GM12864 (cell line): ENCODE data around the gene MAPK13.
A peak's percentile ranks its signal among the peaks of the same experiment; 100 is the strongest.

Source experiments
- DNase-seq: peaks from one replicate; pipeline ENCODE4 v3.0.0-alpha.2; 2011; ENCODE audit warnings: low read depth
- H3K4me3 ChIP-seq: 2 replicates; pipeline ENCODE4 v1.5.1; 2011; ENCODE audit warnings: mild to moderate bottlenecking, low read depth, low read length, control low read depth
- TF ChIP-seq, protein P1 (sequence below): IDR thresholded peaks from 2 replicates; pipeline ENCODE4 v1.5.1; 2011; ENCODE audit warnings: low read depth, mild to moderate bottlenecking, moderate library complexity, low read length, control low read depth, inconsistent platforms; ENCODE audit errors: missing control alignments

The MAPK13 gene

DNA sequence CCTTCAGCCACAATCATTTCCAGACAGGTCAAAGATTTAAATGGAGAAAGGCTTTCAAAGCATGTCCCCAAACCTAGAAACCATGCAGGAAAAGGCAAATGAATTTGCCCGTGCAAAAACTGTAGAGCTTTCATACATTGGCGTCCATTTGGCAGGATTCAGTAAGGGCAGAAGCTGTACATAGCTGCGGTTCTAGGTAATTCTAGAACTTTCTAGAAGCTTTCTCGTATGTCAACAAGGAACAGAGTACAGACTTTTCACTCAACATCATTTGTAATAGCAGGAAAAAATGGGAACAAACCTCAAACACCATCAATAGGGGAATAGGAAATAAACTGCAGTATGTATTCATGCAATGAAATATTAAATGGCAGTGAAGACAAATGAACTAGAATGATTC lies 11.1 kb upstream of the MAPK13 start:
- TF ChIP-seq, protein P1, sequence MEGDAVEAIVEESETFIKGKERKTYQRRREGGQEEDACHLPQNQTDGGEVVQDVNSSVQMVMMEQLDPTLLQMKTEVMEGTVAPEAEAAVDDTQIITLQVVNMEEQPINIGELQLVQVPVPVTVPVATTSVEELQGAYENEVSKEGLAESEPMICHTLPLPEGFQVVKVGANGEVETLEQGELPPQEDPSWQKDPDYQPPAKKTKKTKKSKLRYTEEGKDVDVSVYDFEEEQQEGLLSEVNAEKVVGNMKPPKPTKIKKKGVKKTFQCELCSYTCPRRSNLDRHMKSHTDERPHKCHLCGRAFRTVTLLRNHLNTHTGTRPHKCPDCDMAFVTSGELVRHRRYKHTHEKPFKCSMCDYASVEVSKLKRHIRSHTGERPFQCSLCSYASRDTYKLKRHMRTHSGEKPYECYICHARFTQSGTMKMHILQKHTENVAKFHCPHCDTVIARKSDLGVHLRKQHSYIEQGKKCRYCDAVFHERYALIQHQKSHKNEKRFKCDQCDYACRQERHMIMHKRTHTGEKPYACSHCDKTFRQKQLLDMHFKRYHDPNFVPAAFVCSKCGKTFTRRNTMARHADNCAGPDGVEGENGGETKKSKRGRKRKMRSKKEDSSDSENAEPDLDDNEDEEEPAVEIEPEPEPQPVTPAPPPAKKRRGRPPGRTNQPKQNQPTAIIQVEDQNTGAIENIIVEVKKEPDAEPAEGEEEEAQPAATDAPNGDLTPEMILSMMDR: no peak
- no peak overlapping the region for H3K4me3 ChIP-seq
- DNase-seq: no peak

- H3K4me3 ChIP-seq: no peak overlapping the region
- TF ChIP-seq, protein P1: no peak
- no peak for DNase-seq
Measured at GRCh38 chr6:36120018-36120417, 10.3 kb upstream of the MAPK13 start.

DNA sequence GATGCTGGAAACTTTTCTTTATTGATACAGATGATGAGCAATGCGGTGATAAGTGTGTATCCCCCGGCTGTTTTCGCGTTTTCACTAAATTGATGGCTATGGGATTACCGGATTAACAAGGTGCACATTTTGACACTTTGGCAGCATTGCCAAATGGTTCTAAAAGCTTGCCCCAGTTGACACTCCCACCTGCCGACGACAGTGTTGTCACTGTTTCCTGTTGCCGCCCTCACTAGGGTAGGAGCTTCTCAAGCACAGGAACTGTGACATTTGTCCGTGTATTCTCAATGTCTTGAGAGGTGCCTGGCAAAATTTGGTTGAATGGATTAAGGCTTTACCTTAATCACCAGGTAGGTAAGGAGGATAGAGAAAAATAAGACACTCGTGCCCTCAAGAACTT lies 9.8 kb upstream of the MAPK13 start:
- H3K4me3 ChIP-seq: no peak overlapping the region
- TF ChIP-seq, protein P1: no peak
- DNase-seq: peak; percentile 53

- H3K4me3 ChIP-seq: no peak overlapping the region; the same call in 1 of the 2 replicates
- TF ChIP-seq, protein P1: no peak
- DNase-seq: no peak
Measured at GRCh38 chr6:36120979-36121786, 9.1 kb upstream of the MAPK13 start.

GRCh38 chr6:36121787-36122494 lies 8.4 kb upstream of the MAPK13 start:
- DNase-seq: no peak
- TF ChIP-seq, protein P1: no peak
- H3K4me3 ChIP-seq: no peak overlapping the region

- TF ChIP-seq, protein P1: no peak
- no peak for DNase-seq
- H3K4me3 ChIP-seq: no peak overlapping the region
Measured at GRCh38 chr6:36122495-36123269, 7.6 kb upstream of the MAPK13 start.
